Activated CD4-positive, alpha-beta T cell treated with anti-CD3 and anti-CD28 coated beads, Interleukin-2, amount 50 U/mL, for 24 hours (primary cell): ENCODE results near the gene BHLHA15.

Experiments used
- DNase-seq, 2 donors: peaks; one replicate each; pipeline ENCODE4 v3.0.0-alpha.2; 2020; ENCODE audit warnings: low read depth in 1 of 2, low spot score in 1 of 2

Gene BHLHA15

GRCh38 chr7:98240961-98241673 is 29.9 kb downstream of the BHLHA15 start:
- DNase-seq = no peak

- DNase-seq = no peak
These were observed 30.5 kb downstream of the BHLHA15 start for GRCh38 chr7:98241674-98242241.

- DNase-seq = no peak
These were observed 31.1 kb downstream of the BHLHA15 start for GRCh38 chr7:98242342-98242741.

GRCh38 chr7:98242934-98243333 is 31.7 kb downstream of the BHLHA15 start:
- no peak for DNase-seq

GRCh38 chr7:98244871-98245270 is 33.6 kb downstream of the BHLHA15 start:
- DNase-seq = no peak

- no peak for DNase-seq
These were observed 36.9 kb downstream of the BHLHA15 start for GRCh38 chr7:98248156-98248555.

GRCh38 chr7:98249106-98249505 is 37.9 kb downstream of the BHLHA15 start:
- DNase-seq = no peak

- peak in 1 of 2 donors; percentile 24 for DNase-seq
These were observed 39.5 kb downstream of the BHLHA15 start for GRCh38 chr7:98250789-98251188.

GRCh38 chr7:98251231-98251600 is 40.0 kb downstream of the BHLHA15 start:
- DNase-seq = peak in 1 of 2 donors; percentile 17

- DNase-seq = peak; percentile 73 to 82
These were observed 40.6 kb downstream of the BHLHA15 start, which contains the start of gene TECPR1 for GRCh38 chr7:98251601-98252424. TSS of gene TECPR1 (minus strand) at chr7:98252232. CDS start at chr7:98246146, 6,086 bp downstream.

GRCh38 chr7:98252425-98253054 is 41.3 kb downstream of the BHLHA15 start:
- DNase-seq = no peak

GRCh38 chr7:98254516-98254915 is 43.3 kb downstream of the BHLHA15 start:
- DNase-seq = no peak

GRCh38 chr7:98254951-98255610 is 43.8 kb downstream of the BHLHA15 start:
- DNase-seq = no peak

- no peak for DNase-seq
These were observed 45.2 kb downstream of the BHLHA15 start for GRCh38 chr7:98256431-98256830.

- DNase-seq = no peak
These were observed 46.5 kb downstream of the BHLHA15 start for GRCh38 chr7:98257701-98258100.
